Activated T-helper 1 cell treated with anti-CD3 and anti-CD28 coated beads, Interleukin-2, amount 50 U/mL, for 16 hours (primary cell): Measurements from ENCODE around the gene DCC.
"Not testable (repeated sequence)": the region's sequence is repeated elsewhere in the genome, so short reads cannot be mapped to it uniquely, and the experiment has no call there.

Experiments
- DNase-seq, 2 donors: peaks; one replicate each; pipeline ENCODE4 v3.0.0-alpha.2; 2020; ENCODE audit warnings: low read depth in 1 of 2, low spot score in 1 of 2

DCC gene

DNA sequence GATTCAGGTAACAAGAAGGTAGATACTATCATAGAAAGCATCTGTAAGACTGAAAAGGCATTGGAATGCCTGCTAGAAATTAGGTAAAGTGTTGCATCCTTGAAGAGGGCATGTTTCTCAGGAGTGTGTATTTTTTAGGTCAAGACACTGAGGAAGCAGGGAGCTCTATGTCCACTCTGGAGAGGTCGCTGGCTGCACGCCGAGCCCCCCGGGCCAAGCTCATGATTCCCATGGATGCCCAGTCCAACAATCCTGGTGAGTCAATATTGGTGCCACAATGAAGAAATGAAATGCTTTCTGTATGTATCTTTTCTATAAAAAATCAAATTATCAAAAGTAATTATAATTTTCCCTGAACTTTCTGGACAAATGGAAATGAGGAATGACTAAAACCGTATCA, 1127.8 kb downstream of the DCC start:
- no peak for DNase-seq

DNA sequence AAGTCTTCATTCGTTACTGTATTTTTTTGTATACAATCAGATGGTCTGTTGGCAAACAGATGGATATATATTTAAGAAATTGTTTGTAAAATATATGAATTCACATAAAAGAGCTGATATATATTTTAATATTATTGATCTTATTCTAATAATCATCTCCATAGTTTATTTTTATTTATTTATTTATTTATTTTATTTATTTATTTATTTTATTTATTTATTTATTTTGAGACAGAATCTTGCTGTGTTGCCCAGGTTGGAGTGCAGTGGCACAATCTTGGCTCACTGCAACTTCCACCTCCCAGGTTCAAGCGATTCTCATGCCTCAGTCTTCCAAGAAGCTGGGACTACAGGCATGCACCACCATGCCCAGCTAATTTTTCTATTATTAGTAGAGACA, 1128.2 kb downstream of the DCC start:
- not testable (repeated sequence) for DNase-seq

DNA sequence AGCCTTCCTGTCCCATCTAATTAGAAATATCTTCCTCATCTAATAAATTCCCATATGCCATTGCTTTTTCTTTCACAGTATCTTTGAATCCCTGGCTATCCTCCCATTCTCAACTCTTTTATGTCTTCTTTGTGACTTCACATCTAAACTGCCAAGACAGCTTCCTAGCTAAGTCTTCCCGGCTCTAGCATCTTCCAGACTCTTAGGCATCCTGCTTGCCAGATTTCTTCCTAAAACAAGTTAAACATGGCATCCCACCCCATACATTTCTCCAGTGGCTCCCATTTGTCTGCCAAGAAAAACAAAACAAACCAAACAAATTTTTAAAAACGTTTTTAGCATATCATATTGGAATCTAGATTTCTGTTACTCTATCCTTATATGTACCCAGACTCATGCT, 1132.5 kb downstream of the DCC start:
- no peak for DNase-seq

DNA sequence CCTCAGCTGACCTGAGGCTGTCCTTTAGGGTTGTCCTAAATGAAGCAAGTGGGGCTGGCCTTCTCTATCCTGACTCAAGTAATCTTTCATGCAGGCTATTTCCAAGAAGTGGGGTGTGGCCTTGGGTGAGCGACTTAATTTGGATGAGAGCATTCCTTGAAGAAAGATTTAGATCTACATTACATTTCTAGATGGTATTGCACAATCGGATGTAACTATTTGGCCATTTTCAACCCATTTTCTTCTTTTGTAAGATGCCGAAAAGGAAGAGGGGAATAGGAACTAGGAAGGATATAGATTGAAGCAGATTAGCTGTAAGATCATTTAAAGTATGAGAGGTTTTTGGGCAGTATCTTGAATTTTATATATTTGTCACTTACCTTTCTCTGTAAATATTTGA, 1138.2 kb downstream of the DCC start:
- DNase-seq = no peak

DNA sequence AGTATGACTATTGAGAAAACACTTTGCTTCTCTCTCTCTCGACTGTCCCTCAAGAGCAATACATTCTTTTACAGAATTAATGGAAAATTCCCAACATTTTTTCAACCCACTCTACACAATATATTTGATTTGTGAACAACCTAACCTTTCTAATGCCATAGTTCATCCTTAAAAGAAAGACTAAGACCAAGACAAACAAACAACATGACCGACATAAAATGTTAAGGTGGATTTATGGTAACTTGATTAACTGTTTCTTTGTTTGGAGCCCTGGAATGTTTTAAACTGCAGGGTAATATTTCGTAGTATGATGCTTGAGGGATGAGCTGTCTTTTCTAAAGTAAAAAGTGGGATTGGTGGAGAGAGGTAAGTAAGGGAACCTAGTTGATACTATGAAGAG, 1146.3 kb downstream of the DCC start:
- no peak for DNase-seq

DNA sequence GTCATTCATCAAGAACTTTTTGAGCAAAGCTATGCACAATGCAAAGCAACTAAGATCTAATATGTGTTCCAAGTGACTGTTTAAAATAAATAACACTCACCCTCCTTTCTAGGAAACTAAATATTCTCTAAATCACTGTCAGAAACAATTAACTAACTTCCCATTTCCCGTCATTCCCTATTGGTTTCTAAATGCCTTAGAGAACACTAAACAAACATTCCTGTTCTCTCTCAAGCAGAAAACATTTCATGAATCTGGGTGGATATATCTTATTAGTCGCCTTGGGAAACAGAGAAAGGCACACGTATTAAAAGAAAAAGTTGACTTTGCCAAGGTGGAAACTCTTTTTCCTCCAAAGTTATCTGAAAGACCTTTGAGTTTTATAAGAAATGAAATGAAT, 1149.3 kb downstream of the DCC start:
- DNase-seq = no peak

DNA sequence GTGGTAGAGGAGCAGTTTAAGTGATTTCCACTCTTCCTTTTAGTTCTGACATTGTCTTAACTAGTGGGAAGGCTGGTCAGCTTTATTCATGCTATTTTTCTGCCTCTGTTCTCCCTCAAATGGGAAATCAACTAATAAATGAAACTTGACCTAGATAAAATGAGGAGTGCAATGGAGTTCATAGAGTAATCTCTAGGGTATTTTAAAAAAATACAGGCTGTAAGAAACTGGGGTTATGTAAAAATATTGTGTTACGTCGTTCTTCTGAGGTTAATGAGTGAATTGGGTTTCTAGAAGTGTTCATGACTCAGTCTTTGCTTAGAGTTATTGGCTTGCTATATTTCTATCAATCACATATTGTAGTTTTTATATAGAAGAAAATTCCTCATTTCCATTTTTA, 1150.0 kb downstream of the DCC start:
- DNase-seq = no peak

DNA sequence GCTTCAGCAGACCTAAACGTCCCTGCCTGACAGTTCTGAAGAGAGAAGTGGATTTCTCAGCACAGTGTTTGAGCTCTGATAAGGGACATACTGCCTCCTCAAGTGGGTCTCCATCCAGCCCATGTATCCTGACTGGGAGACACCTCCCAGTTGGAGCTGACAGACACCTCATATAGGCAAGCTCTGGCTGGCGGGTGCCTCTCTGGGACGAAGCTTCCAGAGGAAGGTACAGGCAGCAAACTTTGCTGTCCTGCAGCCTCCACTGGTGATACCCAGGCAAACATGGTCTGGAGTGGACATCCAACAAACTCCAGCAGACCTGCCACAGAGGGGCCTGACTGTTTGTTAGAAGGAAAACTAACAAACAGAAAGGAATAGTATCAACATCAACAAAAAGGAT, 1156.0 kb downstream of the DCC start:
- no peak for DNase-seq

DNA sequence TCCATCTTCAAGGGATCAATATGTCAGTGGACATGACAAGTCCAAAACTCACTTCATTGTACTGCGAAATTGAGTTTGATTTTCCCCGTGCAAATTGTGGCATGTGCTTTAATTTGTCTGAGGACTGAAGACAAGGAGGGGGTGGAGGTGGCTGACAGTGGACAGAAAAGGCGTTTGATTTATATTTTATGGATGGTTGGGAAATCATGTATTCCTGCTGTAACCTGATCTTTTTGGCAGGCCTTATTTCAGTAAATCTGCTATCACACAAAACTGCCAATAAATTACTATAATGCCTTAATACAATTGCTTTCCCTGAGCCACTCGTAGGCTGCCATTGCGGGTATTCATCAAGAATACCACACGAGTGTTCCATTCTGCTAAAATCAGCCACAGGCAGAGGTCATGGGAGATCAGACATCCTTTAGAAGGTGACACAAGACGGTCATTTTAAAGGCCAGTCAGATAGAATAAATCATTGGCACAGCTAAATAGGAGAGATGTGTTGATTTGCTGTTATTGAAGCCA, 1164.0 kb downstream of the DCC start:
- DNase-seq = no peak

DNA sequence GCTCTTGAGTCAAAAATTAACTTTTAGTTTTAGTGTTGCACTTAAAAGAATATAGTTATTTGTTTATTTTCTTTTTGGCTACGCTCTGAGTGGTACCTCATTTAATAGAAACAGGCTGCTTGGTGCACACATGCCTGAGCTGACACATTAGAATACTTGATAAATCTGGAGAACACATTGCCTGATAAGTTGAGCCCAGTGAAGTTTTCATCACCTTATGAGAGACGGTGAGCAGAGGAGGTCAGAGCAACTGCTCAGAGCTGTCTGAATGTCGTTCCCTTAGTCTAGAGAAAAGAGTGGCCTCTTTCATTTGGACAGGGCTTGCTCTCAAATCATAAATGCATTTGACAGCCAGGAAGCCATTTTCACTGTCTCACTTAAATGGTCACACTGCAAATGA, 1168.5 kb downstream of the DCC start:
- DNase-seq = no peak

DNA sequence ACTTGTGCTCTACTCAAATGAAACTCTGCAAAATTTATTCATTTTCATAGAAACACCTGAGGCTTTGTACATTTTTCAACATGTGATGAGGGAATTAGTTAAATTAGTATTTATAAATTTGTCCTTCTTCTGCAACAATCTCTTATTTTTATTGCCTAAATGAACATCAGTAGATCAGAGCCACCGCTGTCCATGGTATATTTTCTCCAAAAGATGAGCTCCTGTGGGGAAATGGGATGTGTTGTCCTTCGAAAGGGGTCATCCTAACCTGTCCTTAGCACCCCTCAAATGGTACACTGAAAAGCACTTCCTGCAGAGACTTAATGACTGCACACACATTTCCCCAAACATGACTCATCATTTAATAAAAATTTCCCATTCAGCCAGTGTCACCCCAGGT, 1169.9 kb downstream of the DCC start:
- DNase-seq = no peak

DNA sequence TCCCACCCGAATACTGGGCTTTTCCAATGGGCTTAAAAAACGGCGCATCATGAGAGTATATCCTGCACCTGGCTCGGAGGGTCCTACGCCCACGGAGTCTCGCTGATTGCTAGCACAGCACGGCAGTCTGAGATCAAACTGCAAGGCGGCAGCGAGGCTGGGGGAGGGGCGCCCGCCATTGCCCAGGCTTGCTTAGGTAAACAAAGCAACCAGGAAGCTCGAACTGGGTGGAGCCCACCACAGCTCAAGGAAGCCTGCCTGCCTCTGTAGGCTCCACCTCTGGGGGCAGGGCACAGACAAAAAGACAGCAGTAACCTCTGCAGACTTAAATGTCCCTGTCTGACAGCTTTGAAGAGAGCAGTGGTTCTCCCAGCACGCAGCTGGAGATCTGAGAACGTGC, 1171.7 kb downstream of the DCC start:
- DNase-seq = not testable (repeated sequence)

DNA sequence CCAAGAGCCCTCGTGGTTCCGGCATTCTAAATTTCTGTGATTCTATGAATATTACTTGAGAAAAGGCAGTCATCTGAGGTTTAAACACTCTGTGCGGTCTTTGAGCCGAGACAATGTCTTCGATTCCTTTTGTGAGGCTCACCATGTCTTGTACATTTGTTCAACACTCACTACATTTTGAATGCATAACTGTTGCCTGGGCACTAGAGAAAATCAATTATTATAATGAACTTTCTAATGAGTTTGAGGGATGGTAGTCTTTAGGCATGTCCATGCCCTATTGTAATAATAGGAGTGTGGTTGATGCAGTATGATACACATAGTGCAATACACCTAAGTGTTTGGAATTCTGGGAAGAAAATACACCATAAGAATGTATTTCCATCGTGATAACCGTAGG, 1181.1 kb downstream of the DCC start:
- DNase-seq = no peak

DNA sequence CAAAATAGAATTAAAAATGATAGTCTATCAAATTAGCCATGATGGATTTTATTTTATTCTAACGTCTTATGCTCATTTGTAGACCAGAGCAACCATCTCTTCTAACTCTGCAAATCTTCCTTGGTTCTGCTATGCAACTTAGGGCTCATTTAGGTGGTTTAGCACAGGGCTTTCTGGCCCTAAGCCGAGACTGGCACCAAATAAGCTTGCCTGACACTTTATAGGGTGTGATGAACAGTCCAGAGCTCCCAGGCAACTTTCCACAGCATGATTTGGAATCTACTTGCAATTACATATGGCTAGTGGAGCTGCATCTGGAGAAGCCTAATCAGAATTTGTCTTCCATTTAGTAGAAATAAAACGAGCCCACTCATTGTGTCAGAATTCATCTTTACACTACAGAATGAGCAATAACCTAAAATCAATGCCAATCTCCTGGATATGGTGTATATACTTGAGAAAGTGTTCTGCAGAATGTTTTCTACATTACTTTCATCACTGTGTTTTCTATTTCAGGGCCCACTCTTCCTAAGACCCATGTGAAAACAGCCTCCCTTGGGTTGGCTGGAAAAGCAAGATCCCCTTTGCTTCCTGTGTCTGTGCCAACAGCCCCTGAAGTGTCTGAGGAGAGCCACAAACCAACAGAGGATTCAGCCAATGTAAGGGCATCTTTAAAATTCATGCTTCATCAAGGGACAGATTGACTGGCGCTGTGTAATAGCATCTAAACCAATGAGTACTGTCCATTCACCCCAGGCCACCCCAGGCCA, 1186.3 kb downstream of the DCC start:
- DNase-seq = no peak

DNA sequence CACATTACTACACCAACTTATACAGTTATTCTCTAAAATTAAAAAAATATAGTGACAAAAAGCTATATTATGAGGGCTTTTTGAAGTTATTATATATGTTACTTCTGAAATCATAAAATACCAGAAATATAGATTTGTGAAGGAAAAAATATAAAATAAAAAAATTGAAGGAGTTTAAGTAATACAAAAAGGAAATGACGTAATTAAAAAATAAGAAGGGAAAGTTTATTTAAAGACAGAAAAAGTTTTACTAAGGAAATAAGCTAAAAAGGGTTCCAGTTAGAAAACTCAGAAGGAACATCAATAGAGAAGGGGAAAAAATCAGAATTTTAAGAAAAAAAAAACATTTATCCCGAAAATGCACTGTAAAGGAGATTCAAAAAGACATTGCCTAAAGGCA, 1187.4 kb downstream of the DCC start:
- DNase-seq = no peak

DNA sequence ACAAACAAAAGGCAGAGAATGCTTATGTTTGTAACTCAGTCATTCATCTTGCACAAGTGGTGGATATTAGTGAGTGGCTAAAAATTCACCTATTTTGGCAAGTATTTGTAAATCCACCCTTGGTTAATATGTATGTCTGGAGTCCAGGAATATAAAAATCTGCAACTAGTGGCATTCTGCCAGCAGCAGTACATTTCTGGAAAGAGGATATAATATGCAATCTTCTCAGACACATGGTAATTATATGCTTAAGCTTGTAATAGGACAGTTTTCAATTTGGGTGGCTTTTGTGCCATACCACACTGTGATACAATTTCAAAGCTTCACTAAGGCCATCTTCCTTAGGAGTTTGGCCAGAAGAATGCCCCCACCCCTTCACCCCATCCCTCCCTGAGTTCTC, 1191.2 kb downstream of the DCC start:
- no peak for DNase-seq

DNA sequence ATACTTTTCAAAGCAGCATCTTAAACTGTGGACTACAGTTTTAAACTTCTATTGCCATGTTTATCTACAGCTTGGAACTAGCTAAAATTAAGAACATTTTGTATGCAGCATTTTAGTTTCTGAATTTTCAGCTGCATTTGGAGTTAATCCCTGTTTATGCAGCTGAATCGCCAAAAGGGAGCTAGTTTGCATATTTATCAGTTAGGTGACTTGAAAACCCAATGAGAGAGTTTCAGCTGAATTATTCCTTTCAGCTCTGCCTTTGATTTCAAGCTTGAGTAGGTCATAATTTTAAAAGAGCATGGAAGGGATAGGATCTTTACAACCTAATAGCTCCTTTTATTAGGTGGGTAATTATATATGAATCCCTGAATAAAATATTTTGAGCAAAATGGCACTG, 1191.9 kb downstream of the DCC start:
- DNase-seq = no peak

DNA sequence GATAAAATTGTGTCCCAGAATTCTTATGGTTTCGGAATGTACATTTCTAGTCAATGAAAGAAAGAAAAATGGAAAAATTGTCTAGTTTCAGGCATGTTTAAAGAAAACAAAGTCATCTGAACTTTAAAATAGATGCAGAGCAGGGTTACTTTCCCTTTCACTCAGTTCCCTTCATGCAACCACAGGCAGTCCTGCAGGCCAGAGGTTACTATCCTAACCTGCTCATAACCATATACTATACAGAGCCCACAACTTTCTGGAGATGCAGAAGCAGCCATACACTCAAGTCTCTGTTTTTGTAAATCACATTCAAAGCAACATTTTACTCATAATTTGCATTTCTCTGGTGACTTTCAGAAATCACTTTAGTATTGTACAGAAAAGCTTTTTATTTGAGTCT, 1194.2 kb downstream of the DCC start:
- DNase-seq = no peak

DNA sequence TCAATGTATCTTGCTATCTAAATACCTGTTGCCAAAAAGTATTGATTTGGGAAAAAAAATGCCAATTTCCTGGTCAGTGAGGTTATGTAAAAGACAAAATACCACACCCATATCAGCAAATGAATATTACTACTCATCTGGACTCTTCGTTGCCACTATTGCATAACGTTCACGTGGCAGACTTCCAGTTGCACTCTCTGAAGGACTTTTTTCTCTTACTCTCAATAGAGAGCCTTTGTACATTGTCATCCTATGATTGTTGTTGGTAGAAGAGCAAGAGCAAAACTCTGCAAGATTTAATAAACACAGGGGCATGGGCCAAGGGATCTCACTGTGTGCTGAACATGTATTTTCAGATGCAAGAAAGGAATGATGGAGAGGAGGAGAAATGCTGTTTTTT, 1194.7 kb downstream of the DCC start:
- DNase-seq = no peak

DNA sequence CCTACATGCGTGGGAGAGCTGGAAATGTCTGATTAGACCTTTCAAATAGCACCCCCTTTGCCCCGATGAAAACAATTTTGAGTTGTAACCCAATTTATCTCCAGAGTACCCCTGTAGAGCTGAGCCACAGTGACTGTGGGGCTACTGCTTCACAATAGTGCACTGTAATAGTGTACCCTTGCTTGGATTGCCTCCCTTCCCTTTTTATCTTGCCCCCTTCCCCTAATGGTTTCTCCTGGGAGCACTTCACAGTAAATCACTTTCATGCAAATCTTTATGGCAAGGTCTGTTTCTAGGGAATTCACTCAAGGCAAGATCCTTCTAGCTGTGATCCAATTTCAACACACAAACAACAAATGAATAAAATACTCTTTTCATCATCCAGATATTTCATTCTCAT, 1196.9 kb downstream of the DCC start:
- DNase-seq = no peak

DNA sequence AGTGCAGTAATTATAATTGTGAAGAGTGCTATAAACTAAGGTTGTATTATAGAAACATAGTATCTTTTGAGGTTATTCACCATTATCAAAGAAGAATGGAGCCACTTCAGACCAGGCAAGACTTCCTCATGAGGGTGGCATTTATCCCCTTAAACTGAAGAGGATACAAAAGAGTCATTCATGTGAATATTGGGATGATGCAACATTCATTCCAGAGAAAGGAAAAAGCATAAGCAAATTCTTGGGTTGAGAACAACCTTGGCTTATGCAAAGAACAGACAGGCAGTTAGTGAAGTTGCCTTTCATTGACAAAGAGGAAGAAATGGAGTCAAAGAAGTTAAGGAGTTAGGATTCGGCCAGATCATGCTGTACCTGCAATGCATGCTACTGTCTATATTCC, 1201.9 kb downstream of the DCC start:
- no peak for DNase-seq

DNA sequence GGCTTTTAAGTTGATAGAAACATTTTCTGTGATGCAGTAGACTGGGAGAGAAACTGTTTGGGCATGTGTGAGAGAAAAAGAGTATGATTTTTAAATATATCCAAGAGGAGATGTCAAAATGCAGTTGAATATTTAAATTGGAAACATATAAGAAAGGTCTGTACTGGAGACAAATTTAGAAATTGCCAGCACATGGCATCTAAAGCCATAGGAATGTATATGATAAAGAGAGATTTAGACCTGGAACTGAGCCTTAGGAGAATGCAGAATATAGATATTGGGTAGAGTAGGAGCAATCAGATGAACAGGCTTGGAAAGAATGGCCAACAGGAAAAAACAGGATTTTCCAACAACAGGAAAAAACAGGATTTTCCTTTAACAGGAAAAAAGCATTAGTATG, 1203.7 kb downstream of the DCC start:
- DNase-seq = no peak

DNA sequence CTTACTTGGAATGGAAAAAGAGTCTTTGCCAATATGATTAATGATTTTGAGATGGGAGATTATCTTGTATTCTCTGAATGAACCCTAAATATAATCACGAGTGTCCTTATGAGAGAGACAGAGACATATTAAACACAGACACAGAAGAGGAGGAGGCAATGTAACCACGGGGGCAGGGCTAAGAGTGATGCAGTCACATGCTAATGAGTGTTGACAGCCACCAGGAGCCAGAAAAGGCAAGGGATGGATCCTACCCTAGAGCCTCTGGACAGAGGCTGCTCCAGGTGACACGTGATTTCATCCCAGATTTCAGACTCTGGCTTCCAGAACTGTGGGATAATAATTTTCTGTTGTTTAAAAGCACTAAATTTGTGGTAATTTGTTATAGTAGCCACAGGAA, 1204.9 kb downstream of the DCC start:
- DNase-seq = no peak
